ENCODE data around the gene KSR2. TPM values are rescaled to one million over a fixed set of nuclear protein-coding genes. Genes with fewer than 3 reads are reported as not detected.
A peak's percentile ranks its signal among the peaks of the same experiment; 100 is the strongest.

KSR2 gene
- total and polyA plus RNA-seq, 7 donors = under 0.01 to 0.04 (median 0.02) TPM; not detected in 2

DNA sequence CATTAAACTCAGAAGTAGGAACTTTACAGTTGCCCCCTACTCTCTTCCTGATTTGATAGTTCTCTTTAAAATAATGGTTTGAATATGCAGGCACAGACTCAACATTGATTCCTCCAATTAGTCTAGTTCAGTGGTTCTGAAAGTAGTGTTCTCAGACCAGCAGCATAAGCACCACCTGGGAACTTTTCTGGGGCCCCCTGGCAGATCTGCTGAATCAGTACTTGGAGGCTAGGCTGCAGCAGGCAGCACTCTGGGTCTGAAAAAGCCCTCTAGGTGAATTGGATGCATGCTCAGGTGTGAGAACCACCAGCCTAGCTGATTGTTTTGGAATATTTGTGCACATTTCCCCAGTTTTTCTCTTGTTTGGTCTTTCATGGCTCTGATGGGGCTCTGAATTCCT, 408.8 kb downstream of the KSR2 start:
- peaks cover 0 to 3% (median 0%) of the 10 kb centered on the region in 3 donors for H3K27me3 ChIP-seq (ENCODE audit: insufficient read depth in 3 of 3, low read length in 2 of 3)
- H3K36me3 ChIP-seq (ENCODE audit: insufficient read depth in 1 of 2, low read depth in 1 of 2) = no peaks in the 10 kb centered on the region
- TF ChIP-seq, protein P1, sequence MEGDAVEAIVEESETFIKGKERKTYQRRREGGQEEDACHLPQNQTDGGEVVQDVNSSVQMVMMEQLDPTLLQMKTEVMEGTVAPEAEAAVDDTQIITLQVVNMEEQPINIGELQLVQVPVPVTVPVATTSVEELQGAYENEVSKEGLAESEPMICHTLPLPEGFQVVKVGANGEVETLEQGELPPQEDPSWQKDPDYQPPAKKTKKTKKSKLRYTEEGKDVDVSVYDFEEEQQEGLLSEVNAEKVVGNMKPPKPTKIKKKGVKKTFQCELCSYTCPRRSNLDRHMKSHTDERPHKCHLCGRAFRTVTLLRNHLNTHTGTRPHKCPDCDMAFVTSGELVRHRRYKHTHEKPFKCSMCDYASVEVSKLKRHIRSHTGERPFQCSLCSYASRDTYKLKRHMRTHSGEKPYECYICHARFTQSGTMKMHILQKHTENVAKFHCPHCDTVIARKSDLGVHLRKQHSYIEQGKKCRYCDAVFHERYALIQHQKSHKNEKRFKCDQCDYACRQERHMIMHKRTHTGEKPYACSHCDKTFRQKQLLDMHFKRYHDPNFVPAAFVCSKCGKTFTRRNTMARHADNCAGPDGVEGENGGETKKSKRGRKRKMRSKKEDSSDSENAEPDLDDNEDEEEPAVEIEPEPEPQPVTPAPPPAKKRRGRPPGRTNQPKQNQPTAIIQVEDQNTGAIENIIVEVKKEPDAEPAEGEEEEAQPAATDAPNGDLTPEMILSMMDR (IDR thresholded peaks at IDR 0.05) = no peak
- intact Hi-C loops (cut with DNase I) = no loop called here
- no peaks in the 10 kb centered on the region for H3K4me1 ChIP-seq
- H3K27ac ChIP-seq = no peak overlapping the region
- DNase-seq = no peak
- no peaks in the 10 kb centered on the region for H3K9me3 ChIP-seq
- no peak overlapping the region for H3K4me3 ChIP-seq
- no peak for ATAC-seq

DNA sequence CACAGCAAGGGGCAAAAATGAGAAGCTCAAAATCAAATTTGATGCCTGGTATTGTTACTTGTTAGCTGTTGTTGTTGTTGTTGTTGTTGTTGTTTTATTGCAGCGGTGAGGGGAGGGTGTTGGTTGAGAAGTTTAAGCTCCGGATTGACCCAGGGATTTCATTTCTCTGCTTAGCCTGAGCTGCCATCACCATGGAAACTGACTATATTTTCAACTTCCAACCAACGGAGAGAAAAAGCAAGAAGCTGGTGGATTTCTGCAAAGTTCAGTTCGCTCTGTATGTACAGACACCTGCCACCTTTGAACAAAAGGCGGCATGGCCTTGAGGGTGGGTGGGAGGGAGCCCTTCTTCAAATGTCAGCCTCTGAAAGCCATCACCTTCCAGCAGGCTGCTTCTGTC, 412.9 kb downstream of the KSR2 start:
- ATAC-seq (no peak), DNase-seq (no peak)
- H3K27me3 ChIP-seq (ENCODE audit: insufficient read depth in 3 of 3, low read length in 2 of 3) = peaks cover 0 to 3% (median 0%) of the 10 kb centered on the region in 3 donors
- H3K4me3 ChIP-seq = no peak overlapping the region
- no peak overlapping the region for H3K27ac ChIP-seq
- WGBS, 3 donors = 67 to 80% (median 80%) methylated on average over 5 of the region's 5 CpGs
- TF ChIP-seq, protein P1 (IDR thresholded peaks at IDR 0.05) = no peak
- intact Hi-C loops (cut with DNase I) = no loop called here
- H3K4me1 ChIP-seq = no peaks in the 10 kb centered on the region
- H3K9me3 ChIP-seq = no peaks in the 10 kb centered on the region
- H3K36me3 ChIP-seq (ENCODE audit: insufficient read depth in 1 of 2, low read depth in 1 of 2) = no peaks in the 10 kb centered on the region

DNA sequence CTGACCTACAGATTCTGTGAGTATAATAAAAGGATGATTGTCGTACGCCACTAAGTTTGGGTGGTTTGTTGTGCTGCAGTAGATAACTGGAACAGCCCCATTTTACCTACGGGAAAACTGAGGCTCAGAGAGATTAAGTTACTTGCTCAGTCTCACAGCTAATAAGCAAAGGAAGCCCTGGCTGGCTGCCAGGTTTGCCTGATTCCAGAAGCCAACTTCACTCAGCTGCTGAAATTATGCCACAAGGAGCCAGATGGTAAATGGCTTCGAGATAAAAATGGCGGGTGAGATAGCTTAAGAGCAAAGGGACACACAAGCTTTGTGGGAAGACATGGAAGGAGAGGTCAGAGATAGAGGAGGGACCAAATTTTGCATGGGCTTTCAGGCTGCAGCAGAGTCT, 415.8 kb downstream of the KSR2 start:
- intact Hi-C loops (cut with DNase I) = no loop called here
- H3K9me3 ChIP-seq = no peaks in the 10 kb centered on the region
- peaks cover 0 to 1% (median 0%) of the 10 kb centered on the region in 3 donors for H3K27me3 ChIP-seq (ENCODE audit: insufficient read depth in 3 of 3, low read length in 2 of 3)
- 65 to 76% (median 66%) methylated on average over 5 of the region's 5 CpGs for WGBS, 3 donors
- H3K27ac ChIP-seq = no peak overlapping the region
- no peaks in the 10 kb centered on the region for H3K36me3 ChIP-seq (ENCODE audit: insufficient read depth in 1 of 2, low read depth in 1 of 2)
- ATAC-seq (no peak), DNase-seq (no peak)
- TF ChIP-seq, protein P1 (IDR thresholded peaks at IDR 0.05) = no peak
- H3K4me3 ChIP-seq = no peak overlapping the region
- no peaks in the 10 kb centered on the region for H3K4me1 ChIP-seq

DNA sequence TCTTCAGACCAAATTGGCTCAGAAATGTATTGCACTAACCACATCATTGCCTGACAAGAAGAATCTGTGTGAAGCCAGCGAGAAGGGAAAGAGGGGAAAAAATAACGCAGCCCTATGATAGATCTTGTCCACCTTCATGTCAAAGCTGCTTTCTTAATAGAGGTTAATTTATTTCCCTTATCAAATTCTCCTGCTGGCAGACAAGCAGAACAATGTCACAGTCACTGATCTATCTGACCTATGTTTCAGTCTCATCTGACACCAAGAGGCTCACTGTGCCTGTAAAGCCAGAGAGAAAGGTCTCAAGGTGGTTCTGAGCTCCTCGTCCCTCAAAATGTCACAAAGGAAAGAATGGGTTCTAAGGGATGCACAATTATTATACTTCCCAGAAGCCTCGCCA, 417.1 kb downstream of the KSR2 start:
- intact Hi-C loops (cut with DNase I) = no loop called here
- whole genome bisulfite sequencing, 3 donors = 36 to 57% (median 40%) methylated on average over 4 of the region's 4 CpGs
- Histone ChIP-seq H3K4me1 (no peaks in the 10 kb centered on the region), H3K27me3 (ENCODE audit: insufficient read depth in 3 of 3, low read length in 2 of 3) (no peaks in the 10 kb centered on the region), H3K27ac (no peak overlapping the region), H3K36me3 (ENCODE audit: insufficient read depth in 1 of 2, low read depth in 1 of 2) (no peaks in the 10 kb centered on the region), H3K9me3 (no peaks in the 10 kb centered on the region), H3K4me3 (no peak overlapping the region)
- ATAC-seq = peak in 1 of 4 donors; percentile 53
- no peak for DNase-seq
- TF ChIP-seq, protein P1 (IDR thresholded peaks at IDR 0.05) = no peak

DNA sequence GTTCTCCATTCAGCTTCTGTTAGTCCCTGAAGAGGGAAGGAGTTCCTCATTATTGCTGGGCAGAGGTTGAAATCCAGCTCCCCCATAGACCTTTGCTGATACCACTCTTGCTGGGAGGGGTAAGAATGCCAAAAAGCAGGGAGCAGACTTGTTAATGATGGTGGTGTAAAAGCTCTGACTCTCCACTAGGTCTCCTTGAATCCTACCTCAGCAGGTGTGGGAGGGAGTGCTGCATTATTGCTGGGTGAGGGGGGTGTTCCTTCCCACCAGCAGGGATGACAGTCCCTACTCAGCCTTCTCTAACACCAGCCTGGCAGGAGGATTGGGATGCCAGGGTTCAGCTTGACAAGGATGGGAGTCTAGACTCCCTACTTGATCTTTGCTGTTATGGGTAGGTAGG, 421.6 kb downstream of the KSR2 start:
- DNase-seq (no peak), ATAC-seq (no peak)
- TF ChIP-seq, protein P1 (IDR thresholded peaks at IDR 0.05) = no peak
- H3K4me3 ChIP-seq = no peak overlapping the region
- H3K9me3 ChIP-seq = peaks cover 4% of the 10 kb centered on the region
- H3K36me3 ChIP-seq (ENCODE audit: insufficient read depth in 1 of 2, low read depth in 1 of 2) = no peaks in the 10 kb centered on the region
- H3K27me3 ChIP-seq (ENCODE audit: insufficient read depth in 3 of 3, low read length in 2 of 3) = no peaks in the 10 kb centered on the region
- H3K27ac ChIP-seq = no peak overlapping the region
- H3K4me1 ChIP-seq = no peaks in the 10 kb centered on the region
- intact Hi-C loops (cut with DNase I) = no loop called here

Measured in psoas muscle (tissue), 8 donors.